Vagina (tissue), 2 donors: ENCODE data around the gene PAEP. TPM values are rescaled to one million over a fixed set of nuclear protein-coding genes. Genes with fewer than 3 reads are reported as not detected.

Experiments
- DNase-seq, 2 donors: peaks; one replicate each; pipeline ENCODE4 v3.0.0-alpha.2; 2017; ENCODE audit errors: extremely low spot score in 2 of 2
- H3K27ac ChIP-seq: fragments of 200-600 bp; sonication (generic); one replicate; pipeline ENCODE4 v1.5.1; 2019
- H3K27me3 ChIP-seq: fragments of 200-600 bp; sonication (generic); one replicate; pipeline ENCODE4 v1.5.1; 2019
- H3K36me3 ChIP-seq, 2 donors: fragments of 200-600 bp; sonication (generic); one replicate each; pipeline ENCODE4 v1.5.1; 2017 to 2019
- H3K4me1 ChIP-seq: fragments of 200-600 bp; sonication (generic); one replicate; pipeline ENCODE4 v1.5.1; 2019
- H3K4me3 ChIP-seq, 2 donors: fragments of 200-600 bp; sonication (generic); 1 replicate in 1 of 2; 2 replicates in 1 of 2; pipeline ENCODE4 v1.5.1; 2016 to 2019
- H3K9me3 ChIP-seq: fragments of 200-600 bp; sonication (generic); one replicate; pipeline ENCODE4 v1.5.1; 2019
- POLR2A ChIP-seq, 2 donors: fragments of 450-650 bp; IDR thresholded peaks; one replicate each; pipeline ENCODE4 v1.6.1; 2017; ENCODE audit warnings: antibody characterized with exemption in 2 of 2, mild to moderate bottlenecking in 2 of 2, moderate library complexity in 2 of 2
- POLR2AphosphoS5 ChIP-seq, 2 donors: sonication (generic); formaldehyde crosslinking; IDR thresholded peaks; one replicate each; pipeline ENCODE4 v1.9.0; 2017; ENCODE audit warnings: antibody characterized with exemption in 2 of 2, mild to moderate bottlenecking in 2 of 2, low read depth in 1 of 2; ENCODE audit not compliant: insufficient read depth in 1 of 2
- intact Hi-C: fragments of 100-400 bp; cut with DNase I; formaldehyde crosslinking; loops from one replicate; pipeline ENCODE4 v1.15.1; 2023
- total RNA-seq: library from RNA; depleted of rRNA; stranded (reverse); fragments of >200 nt; gene quantifications from one replicate; pipeline ENCODE4 v1.2.3, GENCODE V29; 2016
- TF ChIP-seq, protein P1 (sequence below), 3 experiments: fragments of 450-650 bp in 2 of 3; fragments of 200-600 bp in 1 of 3; sonication (generic) in 1 of 3; IDR thresholded peaks; one replicate each; pipeline ENCODE4 v1.5.1; 2017 to 2019; ENCODE audit warnings: antibody characterized with exemption in 3 of 3, mild to moderate bottlenecking in 2 of 3, moderate library complexity in 2 of 3

Gene PAEP
- total RNA-seq, 1 donor from 2014 or later: not detected

DNA sequence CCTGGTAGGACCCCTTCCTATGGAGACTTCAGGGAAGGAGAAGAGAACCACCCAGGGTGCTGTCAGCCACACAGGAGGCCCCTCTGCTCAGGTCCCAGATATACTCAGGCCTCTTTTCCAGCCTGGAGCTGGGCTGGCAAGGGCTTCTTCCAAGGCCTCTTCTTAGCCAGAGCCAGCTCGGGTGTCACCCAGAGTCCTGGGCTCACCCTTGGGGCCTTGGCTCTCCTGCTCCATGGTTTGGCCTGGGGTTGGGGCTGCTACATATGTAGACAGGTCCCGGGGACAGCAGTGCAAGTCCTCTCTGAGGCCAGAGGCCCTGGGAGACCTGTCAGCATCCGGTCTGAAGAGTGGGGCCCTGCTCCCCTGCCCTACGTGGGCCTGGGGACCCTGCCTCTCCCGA lies 22.8 kb downstream of the PAEP start:
- H3K4me3 ChIP-seq: no peak overlapping the region
- H3K9me3 ChIP-seq: no peaks in the 10 kb centered on the region
- DNase-seq: peak; percentile 56 to 90
- intact Hi-C loops: no loop called here
- H3K27me3 ChIP-seq: no peaks in the 10 kb centered on the region
- no peaks in the 10 kb centered on the region for H3K36me3 ChIP-seq
- H3K4me1 ChIP-seq: no peaks in the 10 kb centered on the region
- H3K27ac ChIP-seq: no peak overlapping the region
- TF ChIP-seq POLR2A (IDR thresholded peaks at IDR 0.05) (no peak), POLR2AphosphoS5 (IDR thresholded peaks at IDR 0.05; ENCODE audit: insufficient read depth in 1 of 2, low read depth in 1 of 2) (no peak)

DNA sequence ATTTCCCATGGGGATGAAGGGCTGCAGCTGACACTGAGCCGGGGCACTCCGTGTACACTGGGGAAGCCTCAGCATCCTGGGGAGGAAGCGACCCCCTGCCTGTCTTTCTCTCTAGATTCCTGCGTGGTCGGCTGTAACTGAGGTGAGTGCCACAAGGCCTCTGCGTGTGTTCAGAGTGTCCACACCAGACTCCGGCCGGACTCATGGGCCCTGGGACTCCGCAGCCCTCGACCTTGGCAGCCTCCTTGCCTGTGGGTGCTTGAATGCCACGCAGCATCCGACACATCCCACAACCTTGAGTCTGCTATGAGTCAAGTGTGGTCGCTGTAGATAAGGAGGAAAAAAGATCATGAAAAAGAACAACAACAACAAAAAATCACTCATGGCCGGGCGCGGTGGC lies 23.4 kb downstream of the PAEP start:
- H3K9me3 ChIP-seq: no peaks in the 10 kb centered on the region
- DNase-seq: peak; percentile 22 to 72
- TF ChIP-seq, protein P1, sequence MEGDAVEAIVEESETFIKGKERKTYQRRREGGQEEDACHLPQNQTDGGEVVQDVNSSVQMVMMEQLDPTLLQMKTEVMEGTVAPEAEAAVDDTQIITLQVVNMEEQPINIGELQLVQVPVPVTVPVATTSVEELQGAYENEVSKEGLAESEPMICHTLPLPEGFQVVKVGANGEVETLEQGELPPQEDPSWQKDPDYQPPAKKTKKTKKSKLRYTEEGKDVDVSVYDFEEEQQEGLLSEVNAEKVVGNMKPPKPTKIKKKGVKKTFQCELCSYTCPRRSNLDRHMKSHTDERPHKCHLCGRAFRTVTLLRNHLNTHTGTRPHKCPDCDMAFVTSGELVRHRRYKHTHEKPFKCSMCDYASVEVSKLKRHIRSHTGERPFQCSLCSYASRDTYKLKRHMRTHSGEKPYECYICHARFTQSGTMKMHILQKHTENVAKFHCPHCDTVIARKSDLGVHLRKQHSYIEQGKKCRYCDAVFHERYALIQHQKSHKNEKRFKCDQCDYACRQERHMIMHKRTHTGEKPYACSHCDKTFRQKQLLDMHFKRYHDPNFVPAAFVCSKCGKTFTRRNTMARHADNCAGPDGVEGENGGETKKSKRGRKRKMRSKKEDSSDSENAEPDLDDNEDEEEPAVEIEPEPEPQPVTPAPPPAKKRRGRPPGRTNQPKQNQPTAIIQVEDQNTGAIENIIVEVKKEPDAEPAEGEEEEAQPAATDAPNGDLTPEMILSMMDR (IDR thresholded peaks at IDR 0.05): no peak
- TF ChIP-seq POLR2A (IDR thresholded peaks at IDR 0.05): no peak
- TF ChIP-seq POLR2AphosphoS5 (IDR thresholded peaks at IDR 0.05; ENCODE audit: insufficient read depth in 1 of 2, low read depth in 1 of 2): no peak
- intact Hi-C loops: no loop called here
- no peaks in the 10 kb centered on the region for H3K36me3 ChIP-seq
- no peak overlapping the region for H3K27ac ChIP-seq
- no peaks in the 10 kb centered on the region for H3K4me1 ChIP-seq
- H3K27me3 ChIP-seq: no peaks in the 10 kb centered on the region
- no peak overlapping the region for H3K4me3 ChIP-seq

DNA sequence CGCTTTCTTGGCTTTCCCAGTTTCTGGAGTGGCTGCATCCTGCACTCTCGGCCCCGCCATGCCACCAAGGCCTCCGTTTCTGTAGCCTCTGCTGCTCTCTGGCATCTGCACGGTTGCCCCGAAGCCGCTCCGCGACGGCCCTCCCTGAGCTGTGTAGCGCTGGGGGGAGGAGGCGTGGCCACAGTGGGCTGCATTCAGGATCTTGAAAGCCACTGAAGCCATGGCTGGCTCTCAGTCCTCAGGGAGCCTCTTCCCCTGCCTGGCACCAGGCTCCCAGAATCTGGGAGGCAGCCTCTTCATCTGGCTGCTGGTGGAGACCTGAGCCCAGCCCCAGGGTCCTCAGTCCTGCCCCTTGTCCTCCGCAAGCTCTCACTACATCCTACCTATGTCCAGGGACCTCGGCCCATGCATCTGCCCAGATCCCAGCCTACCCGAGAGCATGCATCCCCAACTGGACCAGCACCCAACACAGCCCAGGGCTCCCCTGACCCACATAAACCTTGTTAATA lies 25.1 kb downstream of the PAEP start:
- H3K4me3 ChIP-seq: no peak overlapping the region
- no peaks in the 10 kb centered on the region for H3K4me1 ChIP-seq
- intact Hi-C loops: no loop called here
- no peaks in the 10 kb centered on the region for H3K36me3 ChIP-seq
- H3K27me3 ChIP-seq: no peaks in the 10 kb centered on the region
- peak; percentile 40 to 92 for DNase-seq
- no peak for TF ChIP-seq POLR2A (IDR thresholded peaks at IDR 0.05)
- TF ChIP-seq, protein P1 (IDR thresholded peaks at IDR 0.05): no peak
- no peak for TF ChIP-seq POLR2AphosphoS5 (IDR thresholded peaks at IDR 0.05; ENCODE audit: insufficient read depth in 1 of 2, low read depth in 1 of 2)
- no peak overlapping the region for H3K27ac ChIP-seq
- H3K9me3 ChIP-seq: no peaks in the 10 kb centered on the region

DNA sequence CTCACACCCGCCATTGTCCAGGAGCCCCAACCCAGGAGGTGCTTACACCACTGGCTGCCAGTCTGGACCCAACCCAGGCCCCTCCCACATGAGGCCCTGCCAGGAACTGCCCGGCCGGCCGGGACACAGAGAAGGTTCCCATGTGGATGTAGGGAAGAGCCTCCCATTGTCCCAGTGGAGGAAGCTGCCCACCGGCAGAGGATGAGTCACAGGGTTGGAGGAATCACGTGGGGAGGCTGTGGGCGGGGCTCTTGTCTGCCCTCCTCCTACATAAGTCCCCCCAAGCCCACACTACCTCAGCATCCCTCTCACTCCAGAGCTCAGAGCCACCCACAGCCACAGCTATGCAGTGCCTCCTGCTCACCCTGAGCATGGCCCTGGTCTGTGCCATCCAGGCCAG lies 26.1 kb downstream of the PAEP start:
- Histone ChIP-seq H3K36me3 (no peaks in the 10 kb centered on the region), H3K27me3 (no peaks in the 10 kb centered on the region), H3K4me1 (no peaks in the 10 kb centered on the region), H3K9me3 (no peaks in the 10 kb centered on the region), H3K27ac (no peak overlapping the region), H3K4me3 (no peak overlapping the region)
- TF ChIP-seq POLR2AphosphoS5 (IDR thresholded peaks at IDR 0.05; ENCODE audit: insufficient read depth in 1 of 2, low read depth in 1 of 2) (no peak), POLR2A (IDR thresholded peaks at IDR 0.05) (no peak)
- TF ChIP-seq, protein P1 (IDR thresholded peaks at IDR 0.05): no peak
- intact Hi-C loops: no loop called here
- DNase-seq: no peak

DNA sequence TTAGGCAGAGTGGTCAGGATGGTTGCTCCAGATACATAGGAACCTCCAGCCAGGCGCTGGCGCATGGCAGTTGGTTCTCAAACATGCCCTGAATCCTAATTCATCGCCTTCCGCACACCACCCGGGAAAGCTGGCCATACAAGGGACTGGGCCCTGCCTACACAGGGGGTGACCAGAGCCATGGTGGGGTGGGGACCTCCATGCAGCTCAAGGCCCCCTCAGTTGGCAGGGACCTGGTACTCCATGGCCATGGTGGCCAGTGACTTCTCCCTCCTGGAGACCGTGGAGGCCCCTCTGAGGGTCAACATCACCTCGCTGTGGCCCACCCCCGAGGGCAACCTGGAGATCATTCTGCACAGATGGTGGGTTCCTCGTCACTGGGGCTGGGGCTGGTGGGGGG lies 26.8 kb downstream of the PAEP start:
- Histone ChIP-seq H3K9me3 (no peaks in the 10 kb centered on the region), H3K27ac (no peak overlapping the region), H3K27me3 (no peaks in the 10 kb centered on the region), H3K4me1 (no peaks in the 10 kb centered on the region), H3K4me3 (no peak overlapping the region), H3K36me3 (no peaks in the 10 kb centered on the region)
- no peak for TF ChIP-seq POLR2A (IDR thresholded peaks at IDR 0.05)
- TF ChIP-seq, protein P1 (IDR thresholded peaks at IDR 0.05): no peak
- no peak for TF ChIP-seq POLR2AphosphoS5 (IDR thresholded peaks at IDR 0.05; ENCODE audit: insufficient read depth in 1 of 2, low read depth in 1 of 2)
- peak in 1 of 2 donors; percentile 74 for DNase-seq
- intact Hi-C loops: no loop called here
